ENCODE data around the gene EPS8L2. TPM values are rescaled to one million over a fixed set of nuclear protein-coding genes. Genes with fewer than 3 reads are reported as not detected.

The EPS8L2 gene
- total RNA-seq, 4 donors from 2014 or later = 163 to 367 (median 238) TPM

DNA sequence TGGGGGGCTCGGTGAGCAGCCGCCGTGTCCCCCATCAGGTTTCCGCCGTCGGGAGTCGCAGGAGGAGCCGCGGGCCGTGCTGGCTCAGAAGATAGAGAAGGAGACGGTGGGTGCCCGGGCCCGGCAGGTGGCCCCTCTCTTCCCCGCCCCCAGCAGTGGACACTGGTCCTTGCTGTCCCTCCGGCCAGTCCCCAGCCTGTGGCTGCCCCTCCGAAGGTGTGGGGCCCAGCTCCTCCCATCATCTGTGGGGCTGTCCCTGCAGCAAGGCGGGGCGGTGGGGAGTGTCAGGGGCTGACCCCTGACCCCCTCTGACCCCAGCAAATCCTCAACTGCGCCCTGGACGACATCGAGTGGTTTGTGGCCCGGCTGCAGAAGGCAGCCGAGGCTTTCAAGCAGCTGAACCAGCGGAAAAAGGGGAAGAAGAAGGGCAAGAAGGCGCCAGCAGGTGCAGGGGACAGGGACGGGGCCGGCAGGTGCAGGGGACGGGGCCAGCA, 15.3 kb downstream of the EPS8L2 start:
- peaks cover 0 to 63% (median 3%) of the 10 kb centered on the region in 4 donors for H3K27me3 ChIP-seq

GRCh38 chr11:721741-722345, 15.8 kb downstream of the EPS8L2 start:
- DNase-seq = no peak
- WGBS, 2 donors = 20 to 73% methylated on average over 5 to 8 of the region's 33 CpGs
- H3K27ac ChIP-seq = no peak overlapping the region
- TF ChIP-seq POLR2A (IDR thresholded peaks at IDR 0.05) (no peak), CTCF (IDR thresholded peaks at IDR 0.05) (no peak)
- H3K27me3 ChIP-seq = peaks cover 0 to 68% (median 3%) of the 10 kb centered on the region in 4 donors
- H3K9me3 ChIP-seq = no peaks in the 10 kb centered on the region
- peaks cover 12 to 78% (median 22%) of the 10 kb centered on the region in 3 donors for H3K36me3 ChIP-seq
- intact Hi-C loops (cut with DNase I) = loop anchor here (5.0 to 10.0 kb wide), 2 partner anchors 57 to 165 kb away; no protein-coding TSS in a partner anchor
- peak overlapping the region in 2 of 4 donors; percentile 9 to 30 for H3K4me3 ChIP-seq
- peaks cover 28 to 73% (median 34%) of the 10 kb centered on the region in 3 donors for H3K4me1 ChIP-seq

More for the DNA sequence above, 15.3 kb downstream of the EPS8L2 start:
- Histone ChIP-seq H3K9me3 (no peaks in the 10 kb centered on the region), H3K4me1 (peaks cover 23 to 73% (median 29%) of the 10 kb centered on the region in 3 donors), H3K4me3 (peak overlapping the region in 2 of 4 donors; percentile 20 to 46), H3K27ac (peak overlapping the region in 1 of 4 donors; percentile 3), H3K36me3 (peaks cover 12 to 79% (median 22%) of the 10 kb centered on the region in 3 donors)
- TF ChIP-seq POLR2A (IDR thresholded peaks at IDR 0.05) = no peak
- no peak for TF ChIP-seq CTCF (IDR thresholded peaks at IDR 0.05)
- no peak for DNase-seq
- WGBS, 2 donors = 60 to 78% methylated on average over 3 to 6 of the region's 28 CpGs
- intact Hi-C loops (cut with DNase I) = loop anchor here (5.0 to 10.0 kb wide), 2 partner anchors 56 to 164 kb away; no protein-coding TSS in a partner anchor

DNA sequence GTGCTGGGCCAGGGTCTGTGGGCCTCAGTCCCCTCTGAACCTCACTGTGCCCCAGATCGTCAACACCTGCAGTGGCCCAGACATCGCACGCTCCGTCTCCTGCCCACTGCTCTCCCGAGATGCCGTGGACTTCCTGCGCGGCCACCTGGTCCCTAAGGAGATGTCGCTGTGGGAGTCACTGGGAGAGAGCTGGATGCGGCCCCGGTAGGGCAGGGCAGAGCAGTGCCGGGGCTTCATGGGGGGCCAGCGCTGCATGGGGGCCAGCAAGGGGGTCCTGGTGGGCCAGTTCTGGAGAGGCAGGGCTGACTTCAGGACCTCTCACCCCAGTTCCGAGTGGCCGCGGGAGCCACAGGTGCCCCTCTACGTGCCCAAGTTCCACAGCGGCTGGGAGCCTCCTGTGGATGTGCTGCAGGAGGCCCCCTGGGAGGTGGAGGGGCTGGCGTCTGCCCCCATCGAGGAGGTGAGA, 16.3 kb downstream of the EPS8L2 start:
- no peak overlapping the region for H3K27ac ChIP-seq
- H3K4me1 ChIP-seq = peaks cover 33 to 73% (median 40%) of the 10 kb centered on the region in 3 donors
- no peaks in the 10 kb centered on the region for H3K9me3 ChIP-seq
- TF ChIP-seq POLR2A (IDR thresholded peaks at IDR 0.05) (no peak), CTCF (IDR thresholded peaks at IDR 0.05) (no peak)
- H3K4me3 ChIP-seq = peak overlapping the region in 2 of 4 donors; percentile 9 to 30
- H3K27me3 ChIP-seq = peaks cover 0 to 68% (median 3%) of the 10 kb centered on the region in 4 donors
- H3K36me3 ChIP-seq = peaks cover 12 to 78% (median 22%) of the 10 kb centered on the region in 3 donors
- intact Hi-C loops (cut with DNase I) = loop anchor here (5.0 to 10.0 kb wide), 2 partner anchors 58 to 165 kb away; no protein-coding TSS in a partner anchor
- no peak for DNase-seq
- WGBS, 2 donors = 49 to 80% methylated on average over 1 to 3 of the region's 20 CpGs

GRCh38 chr11:723120-723883, 17.3 kb downstream of the EPS8L2 start:
- Histone ChIP-seq H3K4me1 (peaks cover 40 to 80% (median 49%) of the 10 kb centered on the region in 3 donors), H3K9me3 (no peaks in the 10 kb centered on the region), H3K27ac (no peak overlapping the region), H3K36me3 (peaks cover 12 to 71% (median 22%) of the 10 kb centered on the region in 3 donors), H3K4me3 (no peak overlapping the region), H3K27me3 (peaks cover 0 to 73% (median 3%) of the 10 kb centered on the region in 4 donors)
- TF ChIP-seq CTCF (IDR thresholded peaks at IDR 0.05) (peak; percentile 53 to 77 (median 59)), POLR2A (IDR thresholded peaks at IDR 0.05) (no peak)
- DNase-seq = no peak
- WGBS, 2 donors = 51 to 55% methylated on average over 3 of the region's 8 CpGs
- intact Hi-C loops (cut with DNase I) = loop anchor here (5.0 to 10.0 kb wide), 2 partner anchors 59 to 166 kb away; no protein-coding TSS in a partner anchor

All from esophagus squamous epithelium (tissue), 5 donors.